Measurements from ENCODE around the gene CMTM3.

GRCh38 chr16:66635406-66635805 is 30.9 kb downstream of the CMTM3 start:
- TF ChIP-seq CTCF (IDR thresholded peaks at IDR 0.05) = no peak
- no peak for TF ChIP-seq EP300 (IDR thresholded peaks at IDR 0.05)
